ENCODE measurements around the gene TMEM187.
A peak's percentile ranks its signal among the peaks of the same experiment; 100 is the strongest.

Gene TMEM187

DNA sequence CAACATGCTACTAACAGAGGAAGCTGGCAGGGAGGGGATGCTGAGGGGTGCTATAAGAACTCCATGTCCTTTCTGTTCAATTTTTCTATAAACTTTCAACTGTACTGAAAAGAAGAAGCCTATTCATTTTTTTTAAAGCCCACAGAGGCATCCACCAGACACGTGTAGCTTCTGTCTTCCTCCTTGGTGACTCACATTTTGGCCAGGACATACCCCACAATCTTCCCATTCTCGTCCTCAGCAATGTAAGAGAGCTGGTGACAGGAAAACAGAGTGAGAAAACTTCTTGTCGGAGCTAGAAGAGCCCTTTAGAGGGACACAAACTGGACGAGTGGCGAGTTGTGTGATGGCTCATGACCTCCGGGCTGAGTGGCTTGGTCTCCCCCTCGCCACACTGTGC, 38.8 kb upstream of the TMEM187 start:
- peak overlapping the region in 15 of 21 experiments; percentile 44 to 87 (median 78) for H3K27ac ChIP-seq
- H3K4me3 ChIP-seq, result peak overlapping the region; percentile 52 to 71 (median 68)

DNA sequence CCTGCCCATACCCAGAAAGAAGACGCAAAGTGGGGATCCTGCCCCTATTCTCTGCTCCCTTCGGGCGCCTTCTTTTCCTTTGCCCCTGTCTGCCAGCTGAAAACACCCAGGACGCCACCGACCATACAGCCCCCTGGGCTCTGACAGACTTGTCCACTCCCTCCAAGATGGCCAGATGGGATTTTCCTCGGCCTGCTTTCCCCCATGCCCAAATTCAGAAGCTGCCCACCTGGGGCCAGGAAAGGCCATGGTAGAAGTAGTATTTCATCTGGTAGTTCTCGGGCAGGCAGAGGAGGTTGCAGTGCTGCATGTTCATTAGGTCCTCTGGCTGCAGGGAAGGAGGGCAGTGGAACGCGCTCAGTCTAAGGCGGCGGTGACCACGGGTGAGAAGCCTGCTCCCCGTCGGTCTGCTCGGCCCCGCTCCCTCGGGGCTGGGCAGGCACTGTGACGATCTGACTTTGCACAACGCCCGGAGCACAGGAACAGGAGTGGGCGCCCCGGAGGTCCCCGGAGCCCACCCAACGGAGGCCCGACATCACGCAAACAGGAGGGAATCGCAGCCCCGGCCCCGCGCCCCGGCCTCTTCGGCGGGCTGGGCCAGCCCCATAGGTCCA, 38.3 kb upstream of the TMEM187 start:
- Histone ChIP-seq H3K27ac (peak overlapping the region in 20 of 21 experiments; percentile 13 to 87 (median 76)), H3K4me3 (peak overlapping the region; percentile 52 to 71 (median 68))

DNA sequence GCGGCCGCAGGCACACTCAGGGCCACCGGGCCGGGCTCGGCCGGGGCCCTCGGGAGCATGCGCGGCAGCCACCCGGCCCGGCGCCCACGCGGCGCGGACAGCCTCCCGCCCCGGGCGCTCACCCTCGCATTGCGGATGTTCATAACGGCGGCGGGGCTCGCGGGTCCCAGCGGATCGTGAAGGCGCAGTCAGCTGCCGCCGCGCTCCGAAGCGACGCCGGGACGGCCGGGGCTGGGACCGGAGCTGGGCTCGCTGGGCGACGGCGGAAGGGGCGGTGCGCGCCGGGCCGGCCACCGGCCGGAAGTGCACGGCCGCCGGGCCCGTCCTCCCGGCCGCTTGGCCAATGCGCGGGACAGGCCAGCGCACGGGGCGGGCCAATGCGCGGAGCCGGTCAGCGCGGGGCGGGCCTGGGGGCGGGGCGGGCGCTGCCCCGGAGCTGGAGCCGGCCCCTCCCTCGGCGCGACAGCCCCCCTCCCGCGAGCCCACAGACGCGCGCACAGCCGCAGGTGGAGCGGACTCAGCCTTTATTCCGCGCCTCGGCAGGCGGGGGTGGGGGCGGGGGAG, 37.7 kb upstream of the TMEM187 start, which contains the start of gene NAA10:
TSS of gene NAA10 (minus strand) at position 276 of the 564 bp plus-strand sequence. CDS start at position 143, 133 bp downstream.
- Histone ChIP-seq H3K27ac (peak within 1 kb of the TSS in 20 of 21 experiments; percentile 13 to 87 (median 76)), H3K4me3 (peak within 1 kb of the TSS; percentile 52 to 71 (median 68))

DNA sequence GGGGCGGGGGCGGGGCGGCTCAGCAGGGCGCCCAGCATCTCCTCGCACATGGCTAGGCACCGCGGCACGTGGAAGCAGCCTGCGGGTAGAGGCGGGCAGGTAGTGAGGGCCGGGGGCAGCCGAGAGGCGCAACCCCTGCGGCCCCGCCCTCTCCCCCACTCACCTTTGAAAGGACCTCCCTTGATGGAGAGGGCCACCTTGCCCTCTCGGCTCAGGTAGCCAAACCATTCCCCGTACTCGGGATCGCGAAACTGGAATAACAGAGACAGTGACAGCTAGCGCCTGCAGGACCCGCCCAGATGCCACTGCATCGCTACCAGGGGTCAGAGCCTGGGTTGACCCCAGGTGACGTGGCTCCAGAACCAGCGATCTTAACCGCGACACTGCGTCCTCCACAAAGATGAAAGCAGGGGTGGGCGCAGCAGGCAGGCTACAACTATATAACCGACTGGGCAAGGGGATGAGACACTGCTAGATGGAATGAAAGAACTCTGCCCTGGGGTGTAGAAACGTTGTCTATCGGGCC, 37.2 kb upstream of the TMEM187 start:
- Histone ChIP-seq H3K27ac (peak overlapping the region in 7 of 21 experiments; percentile 44 to 87 (median 66)), H3K4me3 (peak overlapping the region; percentile 38 to 71 (median 63))

DNA sequence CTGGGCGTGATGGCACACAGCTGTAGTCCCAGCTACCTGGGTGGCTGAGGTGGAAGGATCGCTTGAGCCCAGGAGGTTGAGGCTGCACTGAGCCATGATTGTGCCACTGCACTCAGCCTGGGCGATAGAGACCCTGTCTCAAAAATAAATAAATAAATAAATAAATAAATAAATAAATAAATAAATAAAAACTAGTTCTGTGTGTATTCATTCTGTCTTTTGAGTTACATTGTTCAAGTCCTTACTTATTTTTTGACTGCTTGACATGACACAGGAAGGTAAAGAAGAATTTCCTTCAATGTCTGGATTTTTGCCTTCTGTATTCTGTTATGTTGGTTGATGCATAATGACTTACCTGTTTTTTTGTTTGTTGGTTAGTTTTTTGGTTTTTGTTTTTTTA, 35.5 kb upstream of the TMEM187 start:
- no peak overlapping the region for H3K4me3 ChIP-seq

DNA sequence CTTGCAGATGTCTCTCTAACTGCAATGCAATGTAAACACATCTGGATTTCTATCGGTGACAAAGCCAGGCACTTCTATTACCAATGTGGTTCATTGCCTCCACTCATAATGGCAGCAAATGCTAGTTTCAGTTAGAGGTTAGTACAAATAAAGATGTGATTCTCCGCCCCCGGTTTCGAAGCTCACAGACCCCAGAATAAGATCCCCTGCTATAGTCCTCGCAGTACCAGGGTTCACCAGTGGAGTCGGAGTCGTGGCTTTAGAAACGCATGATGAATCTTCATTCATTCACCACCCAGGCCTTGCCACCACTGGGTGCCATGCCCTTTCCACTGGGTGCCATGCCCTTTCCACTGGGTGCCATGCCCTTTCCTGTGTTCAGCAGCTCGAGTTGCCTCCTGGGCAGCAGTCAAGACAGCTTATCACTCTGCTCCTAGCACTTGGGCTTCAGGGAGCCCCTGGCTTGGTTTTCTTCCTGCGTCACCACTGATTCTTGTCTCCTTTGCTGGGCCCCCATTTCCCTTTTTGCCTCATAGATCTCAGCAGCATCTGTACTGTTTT, 34.2 kb upstream of the TMEM187 start:
- Histone ChIP-seq H3K4me3 (no peak overlapping the region), H3K27ac (no peak overlapping the region)

More for the DNA sequence above, 35.5 kb upstream of the TMEM187 start:
- no peak overlapping the region for H3K27ac ChIP-seq

DNA sequence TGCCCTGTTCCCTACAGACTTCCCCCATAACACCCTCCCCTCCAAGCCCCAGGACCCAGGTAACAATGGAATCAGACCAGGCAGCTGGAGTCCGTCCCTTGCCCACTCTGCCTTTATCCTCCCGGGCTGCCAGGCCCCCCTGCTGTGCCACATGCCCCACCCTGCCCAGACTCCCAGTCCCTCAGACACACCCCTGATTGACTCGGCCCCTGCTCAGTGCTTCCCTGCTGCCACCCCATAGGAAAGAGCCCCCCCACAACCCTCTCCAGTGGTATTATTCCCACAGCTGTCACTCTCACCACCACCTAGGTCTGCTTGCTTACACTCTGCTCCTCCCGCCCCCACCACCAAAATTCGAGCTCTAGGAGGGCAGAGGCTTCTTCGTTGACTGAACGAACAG, 33.0 kb upstream of the TMEM187 start:
- no peak overlapping the region for H3K27ac ChIP-seq
- no peak overlapping the region for H3K4me3 ChIP-seq

DNA sequence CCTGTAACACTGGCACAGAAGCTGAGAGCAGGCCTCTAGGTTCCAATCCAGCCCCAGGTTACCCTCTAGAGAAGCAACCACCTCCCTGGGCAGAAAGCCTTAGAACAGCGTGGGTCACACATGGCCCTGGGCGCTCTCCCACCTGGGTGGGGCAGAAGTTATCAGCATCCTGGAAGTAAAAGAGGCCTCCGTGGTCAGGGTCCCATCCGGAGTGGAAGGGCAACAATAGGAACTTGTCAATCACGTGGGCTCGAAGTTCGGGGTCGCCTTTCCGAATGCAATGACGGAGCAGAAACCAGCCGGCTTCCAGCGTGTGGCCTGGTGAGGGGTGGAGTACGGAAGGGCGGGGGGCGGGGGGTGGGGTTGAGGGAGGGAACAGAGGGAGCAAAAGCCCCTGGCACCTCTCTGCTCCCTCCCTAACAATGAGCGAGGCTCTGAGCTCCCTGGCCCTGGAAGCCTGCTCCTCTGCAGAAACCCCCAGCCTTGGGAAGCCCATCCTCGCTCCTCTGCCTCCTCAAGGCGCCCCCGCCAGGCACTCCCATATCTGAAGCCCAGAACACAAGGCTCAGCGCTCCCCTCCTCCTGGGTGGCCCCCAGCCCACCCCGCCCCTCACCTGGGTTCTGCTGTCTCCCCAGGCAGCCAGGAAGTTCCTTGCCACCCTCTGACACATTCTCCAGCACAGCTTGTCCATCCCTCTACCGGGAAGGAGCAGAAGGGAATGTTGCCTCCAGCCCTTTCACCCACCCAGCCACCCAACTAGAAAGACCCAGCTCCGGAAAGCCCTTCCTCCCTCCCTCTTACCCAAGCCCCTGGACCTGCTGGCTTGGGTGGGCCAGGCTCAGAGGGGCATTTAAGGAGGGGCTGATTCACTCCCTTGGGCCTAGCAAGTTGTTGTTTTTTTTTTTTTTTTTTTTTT, 31.0 kb upstream of the TMEM187 start:
- Histone ChIP-seq H3K27ac (peak overlapping the region in 4 of 21 experiments; percentile 28 to 58 (median 40)), H3K4me3 (no peak overlapping the region)

DNA sequence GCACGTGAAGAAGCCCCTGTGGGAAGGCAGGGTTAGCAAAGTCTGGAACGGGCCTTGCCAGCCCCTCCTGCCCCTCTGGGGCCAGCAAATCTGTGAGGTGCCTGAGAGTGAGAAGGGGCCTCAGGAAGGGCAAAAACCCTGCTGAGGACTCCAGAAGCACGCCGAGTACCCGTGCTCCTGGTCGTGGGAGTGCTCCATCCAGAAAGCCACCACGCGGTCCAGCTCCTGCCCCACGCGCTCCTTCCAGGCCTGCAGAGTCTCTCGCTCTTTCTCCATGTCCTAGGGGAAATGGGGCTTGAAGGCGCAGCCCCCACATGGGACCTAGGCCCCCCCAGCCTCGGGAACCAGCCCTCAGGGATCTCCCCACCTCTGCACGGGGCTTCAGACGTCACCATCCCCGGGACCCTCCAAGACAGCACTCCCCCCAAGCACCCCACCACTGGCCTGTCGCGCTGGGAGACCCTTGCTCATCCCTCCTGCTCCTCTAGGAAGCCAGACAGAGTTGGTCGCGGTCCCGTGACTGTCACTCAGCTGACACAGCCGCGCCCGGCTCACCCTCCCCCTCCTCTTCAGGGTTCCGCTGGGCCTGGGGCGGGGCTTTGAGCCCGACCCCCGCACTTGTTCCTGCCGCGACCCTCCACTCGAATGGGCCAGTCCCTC, 28.3 kb upstream of the TMEM187 start, which contains the start of gene RENBP:
TSS of gene RENBP (minus strand) at position 504 of the 660 bp plus-strand sequence. CDS start at position 471, 33 bp downstream.
- peak within 1 kb of the TSS in 19 of 21 experiments; percentile 39 to 77 (median 60) for H3K27ac ChIP-seq
- H3K4me3 ChIP-seq, result peak within 1 kb of the TSS; percentile 7 to 30 (median 13)

DNA sequence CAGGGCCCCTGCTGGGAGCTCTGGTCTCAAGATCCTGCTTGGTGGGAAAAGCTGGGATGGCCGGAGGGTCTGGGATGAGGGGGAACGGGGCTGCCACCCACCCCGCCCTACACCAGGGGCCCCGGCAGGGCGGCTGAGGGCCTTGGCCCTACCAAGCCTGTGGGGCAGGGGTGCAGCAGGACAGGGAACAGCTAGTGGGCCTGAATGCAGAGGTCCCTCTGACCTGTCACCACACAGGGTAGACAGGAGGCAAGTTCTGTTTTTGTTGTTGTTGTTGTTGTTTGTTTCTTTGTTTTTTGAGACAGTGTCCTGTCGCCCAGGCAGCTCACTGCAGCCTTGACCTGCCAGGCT, 27.8 kb upstream of the TMEM187 start:
- peak overlapping the region in 13 of 21 experiments; percentile 33 to 77 (median 64) for H3K27ac ChIP-seq
- H3K4me3 ChIP-seq, result peak overlapping the region in 4 of 7 experiments; percentile 13 to 30 (median 26)

DNA sequence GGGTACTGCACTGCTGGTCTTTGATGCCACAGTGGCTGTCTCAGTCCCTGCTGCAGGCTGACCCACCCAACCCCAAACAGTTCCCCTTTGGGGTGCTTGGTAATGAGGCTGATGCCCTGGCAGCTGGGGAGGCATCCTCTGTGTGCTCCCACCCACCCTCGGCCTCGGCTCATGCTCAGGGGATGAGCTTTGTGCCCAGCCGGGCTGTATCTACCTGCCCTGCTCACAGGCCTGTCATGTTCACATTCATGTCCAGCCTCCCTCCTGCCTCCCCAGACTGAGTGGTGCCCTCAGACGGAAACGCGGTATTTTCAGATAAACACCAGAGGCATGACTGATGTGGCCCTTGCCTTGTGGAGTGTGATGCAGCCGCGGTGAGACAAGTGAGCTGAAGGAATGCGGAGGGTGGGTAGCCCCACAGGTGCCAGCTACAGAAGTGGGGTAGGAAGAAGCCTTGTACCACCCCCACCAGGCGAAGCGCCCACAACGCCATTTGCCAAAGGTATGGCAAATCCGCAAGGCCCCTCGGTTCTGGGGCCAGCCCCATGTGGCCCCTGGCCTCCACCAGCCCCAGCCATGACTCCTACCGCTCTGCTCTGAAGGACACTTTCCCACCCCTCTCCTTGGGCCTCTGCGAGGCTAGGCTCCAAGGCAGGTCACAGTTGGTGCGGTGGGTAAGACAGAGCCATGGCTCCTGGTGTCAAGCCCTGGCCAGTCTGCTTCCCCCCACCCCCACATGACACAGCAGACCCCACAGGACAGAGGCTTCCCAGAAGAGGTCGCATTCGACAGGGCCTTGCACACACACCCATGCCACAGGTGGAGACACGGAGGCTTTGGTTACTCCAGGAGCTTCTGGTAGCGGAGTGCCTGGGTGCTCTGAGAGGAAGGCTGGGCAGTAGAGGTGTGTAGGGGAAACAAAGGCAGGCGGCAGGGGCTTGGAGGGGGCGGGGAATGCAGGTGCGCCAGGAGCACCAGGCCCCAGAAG, 26.3 kb upstream of the TMEM187 start:
- no peak overlapping the region for H3K4me3 ChIP-seq
- H3K27ac ChIP-seq, result no peak overlapping the region

DNA sequence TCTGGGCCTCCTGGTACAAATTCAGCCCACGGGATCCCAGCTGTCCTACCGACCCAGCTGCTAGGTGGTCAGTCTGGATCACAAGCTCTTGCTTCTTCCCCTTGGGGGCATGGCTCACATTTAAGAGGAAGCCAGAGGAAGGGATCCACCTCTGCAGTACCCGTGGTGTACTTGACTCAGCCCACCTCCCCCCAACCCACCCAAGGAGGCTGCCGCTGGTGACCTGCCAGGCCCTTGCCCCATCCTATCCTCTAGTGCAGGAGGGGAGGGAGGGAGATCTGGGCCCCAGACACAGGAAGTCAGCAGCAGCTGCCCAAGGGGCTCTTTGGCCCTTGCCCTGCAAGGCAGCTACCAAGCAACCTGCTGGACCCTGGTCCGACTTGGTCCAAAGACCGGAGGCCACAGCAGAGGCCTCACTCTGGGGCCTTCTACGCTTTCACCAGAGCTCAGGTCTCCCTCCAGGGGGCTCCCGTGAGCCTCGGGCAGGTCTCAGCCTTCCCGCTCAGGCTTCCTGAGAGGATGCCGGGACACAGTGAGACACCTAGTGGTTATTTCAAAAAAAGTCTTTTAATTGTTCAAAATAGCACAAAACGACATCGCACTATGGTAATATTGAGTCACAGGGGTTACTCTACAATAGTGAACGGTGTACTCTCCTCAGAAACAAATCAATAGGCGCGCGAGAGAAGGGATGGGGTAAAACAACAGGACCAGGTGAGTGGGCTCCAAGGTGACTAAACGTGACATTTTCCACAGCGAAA, 25.4 kb upstream of the TMEM187 start:
- Histone ChIP-seq H3K4me3 (no peak overlapping the region), H3K27ac (peak overlapping the region in 3 of 21 experiments; percentile 13 to 30 (median 26))

DNA sequence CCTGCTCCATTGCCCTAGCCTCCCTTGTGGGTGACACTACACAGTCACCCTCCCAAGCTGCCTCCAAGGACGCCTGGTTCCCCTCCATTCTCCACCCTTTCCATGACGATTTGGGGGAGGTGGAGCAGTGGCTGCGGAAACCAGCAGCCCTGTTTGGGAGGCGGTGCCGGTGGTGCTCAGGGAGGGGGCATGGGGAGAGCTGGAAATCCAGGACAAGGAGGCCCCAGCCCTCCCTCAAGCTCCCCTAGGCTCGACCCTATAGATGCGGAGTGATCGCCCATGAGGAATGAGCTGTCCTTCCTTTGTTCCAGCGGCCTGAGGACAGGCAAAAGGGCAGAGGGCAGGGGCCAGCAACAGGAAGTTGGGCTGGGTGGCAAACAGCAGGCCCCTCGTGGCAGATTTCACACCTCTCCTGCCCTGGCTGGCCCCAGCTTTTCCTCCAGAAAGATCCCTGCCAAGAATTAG, 24.5 kb upstream of the TMEM187 start:
- Histone ChIP-seq H3K27ac (peak overlapping the region in 2 of 21 experiments; percentile 8 to 13), H3K4me3 (no peak overlapping the region)

DNA sequence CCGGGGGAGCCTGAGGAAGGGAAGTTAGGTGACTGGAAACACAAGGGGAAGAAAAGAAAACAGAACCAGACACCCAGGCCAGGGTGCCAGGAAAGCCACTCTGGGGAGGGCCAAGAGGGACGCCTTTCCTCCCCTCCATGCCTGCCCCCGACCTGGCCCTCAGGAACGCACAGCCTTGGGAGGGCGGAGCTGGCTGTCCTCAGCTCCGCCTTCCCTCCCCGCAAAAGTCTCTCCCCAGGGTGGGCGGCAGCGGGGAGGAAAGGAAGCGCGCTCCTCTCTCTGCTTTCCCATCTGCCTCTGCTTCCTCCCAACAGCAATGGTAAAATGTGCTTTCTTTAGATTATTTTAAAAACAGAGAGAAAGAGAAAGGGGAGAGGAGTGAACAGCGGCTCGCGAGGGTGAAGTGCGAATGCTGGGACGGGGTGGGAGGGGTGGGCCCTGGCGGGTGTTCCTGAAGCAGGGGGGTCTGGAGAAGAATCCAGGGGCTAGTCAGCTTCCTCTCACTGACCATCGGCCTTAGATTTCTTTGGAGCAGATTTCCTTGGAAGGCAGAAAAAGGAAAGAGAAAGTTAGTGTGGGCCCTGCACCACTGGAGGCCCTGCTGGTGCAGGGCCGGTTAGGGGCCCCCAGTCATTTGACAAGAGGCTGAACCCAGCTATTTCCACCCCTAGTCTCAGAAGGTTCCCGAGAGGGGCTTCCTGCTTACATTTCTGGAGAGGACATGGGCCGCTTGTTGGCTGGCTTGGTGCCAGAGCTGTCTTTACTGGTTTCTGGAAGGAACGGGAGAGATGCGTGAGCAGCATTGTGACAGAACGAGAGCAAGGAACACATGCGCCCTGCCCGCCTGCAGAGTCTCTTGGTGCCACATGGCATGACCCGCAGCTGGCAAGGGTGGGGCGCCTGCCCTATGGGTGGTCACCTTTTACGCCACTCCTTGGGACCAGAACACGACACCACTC, 23.4 kb upstream of the TMEM187 start:
- H3K27ac ChIP-seq, result peak overlapping the region in 3 of 21 experiments; percentile 6 to 62 (median 21)
- no peak overlapping the region for H3K4me3 ChIP-seq

DNA sequence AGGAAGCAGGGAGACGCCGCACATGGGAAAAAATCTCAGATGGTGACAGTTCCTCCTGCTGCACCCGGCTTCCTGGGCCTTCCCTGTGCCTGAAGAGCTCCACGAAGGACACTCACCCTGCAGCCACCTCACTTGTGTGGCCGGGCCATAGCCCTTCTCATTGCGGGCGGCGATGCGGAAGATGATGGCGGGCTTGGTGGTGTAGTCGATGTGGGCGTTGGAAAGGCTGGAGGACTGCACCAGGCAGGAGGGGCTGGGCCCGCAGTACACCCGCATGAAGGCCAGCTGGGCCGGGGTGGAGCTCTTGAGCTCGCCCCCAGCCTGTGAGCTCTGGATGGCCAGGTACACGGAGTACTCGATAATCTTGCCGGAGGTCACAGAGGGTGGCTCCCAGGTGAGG, 22.4 kb upstream of the TMEM187 start:
- Histone ChIP-seq H3K4me3 (no peak overlapping the region), H3K27ac (no peak overlapping the region)

Data from skin epidermis (tissue), 12 donors.